Large intestine (tissue), 3 donors: ENCODE measurements around the gene CORO6. TPM values are rescaled to one million over a fixed set of nuclear protein-coding genes. Genes with fewer than 3 reads are reported as not detected.

Experiments used
- DNase-seq, 2 donors: peaks; one replicate each; pipeline versions ENCODE4 v3.0.0 to v3.0.0-alpha.2; 2013
- H3K27ac ChIP-seq: one replicate; pipeline ENCODE4 v1.5.1; 2013; ENCODE audit warnings: low read length
- H3K27me3 ChIP-seq: 2 replicates; pipeline ENCODE4 v1.6.1; 2013; ENCODE audit warnings: low read length; ENCODE audit not compliant: control insufficient read depth, insufficient read depth
- H3K36me3 ChIP-seq: 2 replicates; pipeline ENCODE4 v1.6.1; 2013; ENCODE audit warnings: low read length; ENCODE audit not compliant: control insufficient read depth, insufficient read depth
- H3K4me1 ChIP-seq: one replicate; pipeline ENCODE4 v1.6.1; 2013; ENCODE audit warnings: low read length; ENCODE audit not compliant: control insufficient read depth, insufficient read depth
- H3K4me3 ChIP-seq: one replicate; pipeline ENCODE4 v1.5.1; 2013; ENCODE audit warnings: low read length
- H3K9me3 ChIP-seq: one replicate; pipeline ENCODE4 v1.6.1; 2013; ENCODE audit warnings: mild to moderate bottlenecking, low read depth, low read length, moderate library complexity; ENCODE audit not compliant: control insufficient read depth
- WGBS: methylation state at CpG from one replicate; pipeline ENCODE4 v1.1.5; 2013; ENCODE audit warnings: low lambda C conversion rate; ENCODE audit not compliant: insufficient coverage; 5-methylcytosine and 5-hydroxymethylcytosine counted together
- polyA plus RNA-seq: library from polyadenylated mRNA; unstranded; fragments of 120-200 nt; gene quantifications from one replicate; pipeline ENCODE4 v1.2.1, GENCODE V29; 2013

The CORO6 gene
- polyA plus RNA-seq, 1 donor: 2.3 TPM

GRCh38 chr17:29571883-29572681 is 50.6 kb downstream of the CORO6 start:
- Histone ChIP-seq H3K36me3 (peaks cover 55% of the 10 kb centered on the region), H3K27me3 (no peaks in the 10 kb centered on the region), H3K9me3 (no peaks in the 10 kb centered on the region), H3K4me3 (no peak overlapping the region), H3K27ac (no peak overlapping the region), H3K4me1 (peaks cover 65% of the 10 kb centered on the region)
- DNase-seq: no peak
- no CpG with 5 or more reads among the region's 30 CpGs for WGBS

DNA sequence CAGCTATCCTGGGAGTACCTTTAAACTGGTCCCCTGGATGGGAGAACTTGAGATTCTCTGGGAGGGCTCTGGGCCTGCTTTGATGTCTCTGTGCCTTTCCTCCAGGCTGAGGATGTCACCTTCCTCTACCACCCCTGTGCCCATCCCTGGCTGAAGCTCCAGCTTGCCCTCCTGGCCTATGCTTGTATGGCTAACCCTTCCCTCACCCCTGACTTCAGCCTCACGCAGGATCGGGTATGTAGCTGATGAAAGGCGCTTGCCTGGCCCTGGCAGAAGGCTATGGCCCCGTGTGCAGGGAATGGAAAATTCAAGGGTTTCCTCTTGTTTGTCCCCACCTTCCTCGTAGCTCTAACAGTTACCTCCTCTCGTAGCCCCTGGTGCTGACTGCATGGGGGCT is 51.2 kb downstream of the CORO6 start:
- DNase-seq: no peak
- Histone ChIP-seq H3K9me3 (no peaks in the 10 kb centered on the region), H3K27me3 (no peaks in the 10 kb centered on the region), H3K36me3 (peaks cover 49% of the 10 kb centered on the region), H3K27ac (no peak overlapping the region), H3K4me1 (peaks cover 64% of the 10 kb centered on the region), H3K4me3 (no peak overlapping the region)
- no CpG with 5 or more reads among the region's 6 CpGs for WGBS

- Histone ChIP-seq H3K4me3 (no peak overlapping the region), H3K27ac (no peak overlapping the region), H3K4me1 (peaks cover 63% of the 10 kb centered on the region), H3K27me3 (peaks cover 7% of the 10 kb centered on the region), H3K36me3 (peaks cover 39% of the 10 kb centered on the region), H3K9me3 (no peaks in the 10 kb centered on the region)
- 75% methylated on average over 2 of the region's 7 CpGs for WGBS
- no peak for DNase-seq
Observed at GRCh38 chr17:29570521-29570920, 52.2 kb downstream of the CORO6 start.

GRCh38 chr17:29569245-29569950 is 53.3 kb downstream of the CORO6 start:
- DNase-seq: peak in 1 of 2 donors; percentile 29
- peaks cover 63% of the 10 kb centered on the region for H3K4me1 ChIP-seq
- H3K27me3 ChIP-seq: peaks cover 7% of the 10 kb centered on the region
- H3K9me3 ChIP-seq: no peaks in the 10 kb centered on the region
- H3K36me3 ChIP-seq: peaks cover 33% of the 10 kb centered on the region
- WGBS: 100% methylated on average over 1 of the region's 14 CpGs
- H3K4me3 ChIP-seq: peak overlapping the region; percentile 72
- peak overlapping the region; percentile 89 for H3K27ac ChIP-seq

DNA sequence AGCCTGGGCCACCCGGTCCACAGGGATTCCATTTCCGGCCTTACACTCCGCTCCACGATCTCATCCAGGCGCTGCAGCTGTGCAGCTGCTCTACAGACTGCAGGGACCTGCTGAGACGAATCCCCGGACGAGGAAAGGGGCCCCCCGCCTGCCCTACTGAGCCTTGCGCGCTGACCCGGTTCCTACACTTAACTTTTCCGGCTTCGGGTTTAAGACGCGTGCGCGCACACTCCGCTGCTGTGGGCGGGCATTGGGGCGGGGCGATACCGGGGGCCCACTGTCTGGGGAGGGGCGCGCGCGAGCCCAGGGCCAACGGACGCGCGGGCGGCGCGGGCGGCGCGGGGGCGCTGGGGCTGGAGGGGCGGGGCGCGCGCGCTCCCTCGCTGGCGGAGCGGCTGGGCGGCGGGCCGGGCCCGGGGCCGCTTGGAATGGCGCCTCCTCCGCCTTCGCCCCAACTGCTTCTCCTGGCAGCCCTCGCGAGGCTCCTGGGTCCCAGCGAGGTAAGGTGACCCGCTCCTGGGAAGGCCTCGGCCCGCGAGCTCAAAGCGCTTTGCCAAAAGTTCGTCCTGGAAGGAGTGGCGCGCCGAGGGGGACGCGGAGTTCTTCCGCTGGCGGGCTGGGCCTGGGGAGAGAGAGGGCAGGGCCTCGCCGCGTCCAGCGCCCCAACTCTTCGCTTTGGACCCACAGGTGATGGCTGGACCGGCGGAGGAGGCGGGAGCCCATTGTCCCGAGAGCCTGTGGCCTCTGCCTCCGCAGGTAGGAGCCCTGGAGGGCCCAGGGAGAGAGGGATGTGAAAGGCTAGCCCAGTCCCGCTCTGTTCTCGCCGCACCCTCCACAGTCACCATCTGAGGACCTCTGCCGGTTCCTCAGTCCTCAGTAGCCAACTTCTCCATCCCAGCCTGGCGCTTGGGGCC is 54.1 kb downstream of the CORO6 start, which contains the start of gene TP53I13:
Gene TP53I13 (plus strand): TSS at position 371 of the 914 bp plus-strand sequence. CDS start 58 bp downstream, at position 429.
- peak; percentile 86 to 95 for DNase-seq
- Histone ChIP-seq H3K36me3 (peaks cover 29% of the 10 kb centered on the region), H3K9me3 (no peaks in the 10 kb centered on the region), H3K27me3 (peaks cover 7% of the 10 kb centered on the region), H3K4me1 (peaks cover 58% of the 10 kb centered on the region), H3K27ac (peak within 1 kb of the TSS; percentile 95), H3K4me3 (peak within 1 kb of the TSS; percentile 75)
- no CpG with 5 or more reads among the region's 85 CpGs for WGBS

- H3K4me3 ChIP-seq: peak overlapping the region; percentile 75
- H3K9me3 ChIP-seq: no peaks in the 10 kb centered on the region
- DNase-seq: peak; percentile 44 to 78
- H3K4me1 ChIP-seq: peaks cover 50% of the 10 kb centered on the region
- WGBS: no CpG with 5 or more reads among the region's 63 CpGs
- H3K27ac ChIP-seq: peak overlapping the region; percentile 95
- peaks cover 23% of the 10 kb centered on the region for H3K36me3 ChIP-seq
- H3K27me3 ChIP-seq: peaks cover 7% of the 10 kb centered on the region
Observed at GRCh38 chr17:29567554-29568330, 55.0 kb downstream of the CORO6 start.

DNA sequence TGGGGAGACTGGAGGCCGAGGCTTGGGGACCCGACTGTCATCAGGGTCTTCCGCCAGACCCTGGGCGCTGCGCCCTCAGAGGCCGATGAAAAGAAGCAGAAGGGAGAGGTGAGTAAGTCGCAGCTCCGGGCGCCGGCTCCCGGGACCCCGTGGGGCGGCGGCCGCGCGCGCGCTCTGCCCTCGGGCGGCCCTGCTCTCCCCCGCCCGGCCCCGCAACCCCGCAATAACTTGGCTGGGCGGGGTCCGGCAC is 55.5 kb downstream of the CORO6 start:
- no peaks in the 10 kb centered on the region for H3K9me3 ChIP-seq
- peak overlapping the region; percentile 75 for H3K4me3 ChIP-seq
- peaks cover 52% of the 10 kb centered on the region for H3K4me1 ChIP-seq
- H3K27me3 ChIP-seq: peaks cover 7% of the 10 kb centered on the region
- peak overlapping the region; percentile 95 for H3K27ac ChIP-seq
- peaks cover 26% of the 10 kb centered on the region for H3K36me3 ChIP-seq
- WGBS: no CpG with 5 or more reads among the region's 27 CpGs
- DNase-seq: no peak

DNA sequence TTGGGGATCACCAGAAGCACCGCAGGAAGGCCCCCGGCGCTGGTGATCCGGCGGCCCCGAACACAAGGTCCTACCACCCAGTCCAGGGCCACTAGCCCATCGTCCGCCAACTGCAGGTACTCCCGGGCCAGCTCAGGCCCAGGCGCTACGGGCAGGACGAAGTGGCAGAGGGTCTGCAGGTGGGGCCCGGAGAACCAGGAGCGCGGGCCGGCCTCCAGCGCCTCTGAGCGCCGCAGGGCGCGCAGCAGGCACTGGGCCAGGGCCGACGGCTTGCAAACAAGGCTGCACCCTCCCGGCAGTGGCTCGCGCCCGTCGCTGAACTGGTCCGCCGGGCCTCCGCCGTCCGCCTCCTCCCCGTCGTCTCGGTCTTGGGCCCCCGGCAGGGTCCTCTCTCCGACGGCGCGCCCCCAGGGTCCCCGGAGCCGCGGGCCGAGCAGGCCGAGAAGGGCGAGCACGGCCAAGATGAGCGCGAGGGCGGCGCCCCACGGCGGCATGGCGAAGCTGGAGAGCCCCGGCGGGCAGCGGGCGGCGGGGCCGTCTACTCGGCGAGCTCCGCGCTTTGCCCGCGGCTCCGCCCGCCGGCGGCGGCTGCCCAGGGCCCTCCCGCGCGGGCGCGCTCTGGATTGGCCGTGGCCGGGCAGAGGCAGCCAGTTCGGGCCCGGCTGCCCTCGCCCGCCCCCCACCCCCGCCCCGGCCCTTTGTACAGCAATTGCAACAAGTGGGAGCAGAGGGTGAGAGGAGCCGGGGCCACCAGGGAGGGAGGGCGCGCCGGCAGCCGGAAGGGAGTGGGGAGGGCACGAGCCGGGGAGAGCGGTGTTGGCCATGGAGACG is 56.0 kb downstream of the CORO6 start, which contains the start of gene ABHD15:
Gene ABHD15 (minus strand): TSS at position 565 of the 831 bp plus-strand sequence. CDS start 71 bp downstream, at position 494.
- peak within 1 kb of the TSS; percentile 75 for H3K4me3 ChIP-seq
- no CpG with 5 or more reads among the region's 94 CpGs for WGBS
- peaks cover 26% of the 10 kb centered on the region for H3K36me3 ChIP-seq
- peak; percentile 68 to 87 for DNase-seq
- peak within 1 kb of the TSS; percentile 95 for H3K27ac ChIP-seq
- H3K27me3 ChIP-seq: peaks cover 7% of the 10 kb centered on the region
- H3K4me1 ChIP-seq: peaks cover 47% of the 10 kb centered on the region
- H3K9me3 ChIP-seq: no peaks in the 10 kb centered on the region
